Ectodermal cell (in vitro differentiated cells): ENCODE measurements around the gene CLEC16A.

Experiments used
- H3K27ac ChIP-seq: 2 replicates; pipeline ENCODE4 v1.7.0; 2013; ENCODE audit warnings: mild to moderate bottlenecking, low read depth, low read length; ENCODE audit not compliant: insufficient read depth, poor library complexity, severe bottlenecking
- H3K27me3 ChIP-seq: 2 replicates; pipeline ENCODE4 v1.7.0; 2013; ENCODE audit warnings: mild to moderate bottlenecking, low read length; ENCODE audit not compliant: insufficient read depth, control insufficient read depth, poor library complexity, severe bottlenecking
- H3K36me3 ChIP-seq: one replicate; pipeline ENCODE4 v1.7.0; 2013; ENCODE audit warnings: low read length; ENCODE audit not compliant: control insufficient read depth, insufficient read depth
- H3K4me1 ChIP-seq: one replicate; pipeline ENCODE4 v1.7.0; 2013; ENCODE audit warnings: low read length; ENCODE audit not compliant: control insufficient read depth, insufficient read depth
- H3K4me3 ChIP-seq: 2 replicates; pipeline ENCODE4 v1.7.0; 2013; ENCODE audit warnings: low read depth, low read length, control low read depth; ENCODE audit not compliant: insufficient read depth
- H3K9me3 ChIP-seq: 2 replicates; pipeline ENCODE4 v1.7.0; 2013; ENCODE audit warnings: mild to moderate bottlenecking, low read length, moderate library complexity; ENCODE audit not compliant: control insufficient read depth
- WGBS, 2 experiments: methylation state at CpG; one replicate each; pipeline ENCODE4 v1.1.7; 2013; ENCODE audit warnings: missing lambda C conversion rate in 2 of 2; 5-methylcytosine and 5-hydroxymethylcytosine counted together

Gene CLEC16A

GRCh38 chr16:10978124-10978523 lies 33.8 kb downstream of the CLEC16A start:
- H3K27ac ChIP-seq: no peak overlapping the region
- H3K4me3 ChIP-seq: no peak overlapping the region
- 86 to 89% methylated on average over 6 of the region's 6 CpGs for WGBS, 2 experiments
- H3K9me3 ChIP-seq: no peaks in the 10 kb centered on the region
- no peaks in the 10 kb centered on the region for H3K27me3 ChIP-seq
- H3K4me1 ChIP-seq: no peaks in the 10 kb centered on the region
- H3K36me3 ChIP-seq: peaks cover 1% of the 10 kb centered on the region

GRCh38 chr16:10978871-10979446 lies 34.6 kb downstream of the CLEC16A start:
- Histone ChIP-seq H3K27ac (no peak overlapping the region), H3K36me3 (no peaks in the 10 kb centered on the region), H3K9me3 (no peaks in the 10 kb centered on the region), H3K27me3 (no peaks in the 10 kb centered on the region), H3K4me1 (peaks cover under 1% of the 10 kb centered on the region), H3K4me3 (no peak overlapping the region)
- WGBS, 2 experiments: 88% methylated on average over 14 of the region's 14 CpGs

GRCh38 chr16:10979717-10980601 lies 35.6 kb downstream of the CLEC16A start:
- Histone ChIP-seq H3K27ac (no peak overlapping the region), H3K9me3 (no peaks in the 10 kb centered on the region), H3K4me1 (peaks cover 2% of the 10 kb centered on the region), H3K27me3 (no peaks in the 10 kb centered on the region), H3K4me3 (no peak overlapping the region), H3K36me3 (no peaks in the 10 kb centered on the region)
- WGBS, 2 experiments: 90 to 92% methylated on average over 18 to 19 of the region's 19 CpGs

GRCh38 chr16:10980813-10981212 lies 36.4 kb downstream of the CLEC16A start:
- H3K27me3 ChIP-seq: no peaks in the 10 kb centered on the region
- no peaks in the 10 kb centered on the region for H3K36me3 ChIP-seq
- peaks cover 2% of the 10 kb centered on the region for H3K4me1 ChIP-seq
- H3K27ac ChIP-seq: no peak overlapping the region
- 94 to 96% methylated on average over 3 of the region's 3 CpGs for WGBS, 2 experiments
- H3K9me3 ChIP-seq: no peaks in the 10 kb centered on the region
- no peak overlapping the region for H3K4me3 ChIP-seq

- Histone ChIP-seq H3K36me3 (no peaks in the 10 kb centered on the region), H3K27me3 (no peaks in the 10 kb centered on the region), H3K27ac (no peak overlapping the region), H3K9me3 (no peaks in the 10 kb centered on the region), H3K4me1 (peaks cover 2% of the 10 kb centered on the region), H3K4me3 (no peak overlapping the region)
- WGBS, 2 experiments: 80% methylated on average over 4 of the region's 4 CpGs
Observed at GRCh38 chr16:10981697-10982216, 37.4 kb downstream of the CLEC16A start.

GRCh38 chr16:10982465-10983150 lies 38.2 kb downstream of the CLEC16A start:
- no peaks in the 10 kb centered on the region for H3K27me3 ChIP-seq
- peaks cover 2% of the 10 kb centered on the region for H3K4me1 ChIP-seq
- no peaks in the 10 kb centered on the region for H3K36me3 ChIP-seq
- 94 to 96% methylated on average over 15 of the region's 15 CpGs for WGBS, 2 experiments
- no peak overlapping the region for H3K4me3 ChIP-seq
- no peaks in the 10 kb centered on the region for H3K9me3 ChIP-seq
- H3K27ac ChIP-seq: no peak overlapping the region

- Histone ChIP-seq H3K27ac (no peak overlapping the region), H3K4me3 (no peak overlapping the region), H3K9me3 (no peaks in the 10 kb centered on the region), H3K4me1 (peaks cover 2% of the 10 kb centered on the region), H3K36me3 (no peaks in the 10 kb centered on the region), H3K27me3 (no peaks in the 10 kb centered on the region)
- 92 to 96% methylated on average over 8 of the region's 8 CpGs for WGBS, 2 experiments
Observed at GRCh38 chr16:10983159-10983558, 38.8 kb downstream of the CLEC16A start.

- Histone ChIP-seq H3K27me3 (no peaks in the 10 kb centered on the region), H3K27ac (no peak overlapping the region), H3K4me1 (peaks cover 2% of the 10 kb centered on the region), H3K36me3 (no peaks in the 10 kb centered on the region), H3K4me3 (no peak overlapping the region), H3K9me3 (no peaks in the 10 kb centered on the region)
- WGBS, 2 experiments: 95 to 97% methylated on average over 6 of the region's 6 CpGs
Observed at GRCh38 chr16:10984509-10984908, 40.1 kb downstream of the CLEC16A start.

- H3K9me3 ChIP-seq: no peaks in the 10 kb centered on the region
- no peaks in the 10 kb centered on the region for H3K27me3 ChIP-seq
- 96 to 97% methylated on average over 10 to 11 of the region's 11 CpGs for WGBS, 2 experiments
- no peaks in the 10 kb centered on the region for H3K36me3 ChIP-seq
- H3K4me3 ChIP-seq: no peak overlapping the region
- H3K27ac ChIP-seq: no peak overlapping the region
- H3K4me1 ChIP-seq: peaks cover 7% of the 10 kb centered on the region
Observed at GRCh38 chr16:10987361-10988163, 43.2 kb downstream of the CLEC16A start.
